HuH-7.5 (cell line): ENCODE measurements around the gene GFOD1.
A peak's percentile ranks its signal among the peaks of the same experiment; 100 is the strongest.

Source experiments
- DNase-seq: peaks from one replicate; pipeline ENCODE4 v3.0.0; 2011; ENCODE audit warnings: low spot score

The GFOD1 gene

GRCh38 chr6:13425270-13425873, 62.0 kb downstream of the GFOD1 start:
- DNase-seq, result no peak

- no peak for DNase-seq
Measured at GRCh38 chr6:13423252-13423651, 64.1 kb downstream of the GFOD1 start.

DNA sequence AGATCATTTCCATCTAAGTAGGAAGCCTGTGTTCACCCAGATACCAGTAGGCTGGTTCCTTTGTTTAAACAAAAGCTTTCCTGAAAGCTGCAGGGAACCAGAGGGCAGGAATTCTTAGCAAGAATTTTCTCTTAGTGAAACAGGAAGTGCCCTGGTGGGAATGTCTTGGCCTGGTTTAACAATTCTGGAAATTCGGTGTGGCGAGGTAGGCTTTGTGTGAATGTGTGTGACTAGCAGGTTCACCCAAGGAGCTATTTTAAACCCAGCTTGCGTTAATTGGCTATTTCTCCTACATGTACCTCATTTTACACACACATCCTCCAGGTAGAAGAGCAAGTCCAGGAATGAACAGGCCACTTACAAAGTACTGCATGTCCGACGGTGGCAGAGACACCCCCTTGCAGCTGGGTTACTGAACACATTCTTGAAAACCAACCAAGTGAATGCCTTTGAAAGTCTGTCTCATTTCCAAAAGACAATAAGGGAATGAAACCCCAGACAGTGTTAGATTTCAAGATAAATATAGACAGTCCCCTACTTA, 64.6 kb downstream of the GFOD1 start:
- DNase-seq, result no peak

DNA sequence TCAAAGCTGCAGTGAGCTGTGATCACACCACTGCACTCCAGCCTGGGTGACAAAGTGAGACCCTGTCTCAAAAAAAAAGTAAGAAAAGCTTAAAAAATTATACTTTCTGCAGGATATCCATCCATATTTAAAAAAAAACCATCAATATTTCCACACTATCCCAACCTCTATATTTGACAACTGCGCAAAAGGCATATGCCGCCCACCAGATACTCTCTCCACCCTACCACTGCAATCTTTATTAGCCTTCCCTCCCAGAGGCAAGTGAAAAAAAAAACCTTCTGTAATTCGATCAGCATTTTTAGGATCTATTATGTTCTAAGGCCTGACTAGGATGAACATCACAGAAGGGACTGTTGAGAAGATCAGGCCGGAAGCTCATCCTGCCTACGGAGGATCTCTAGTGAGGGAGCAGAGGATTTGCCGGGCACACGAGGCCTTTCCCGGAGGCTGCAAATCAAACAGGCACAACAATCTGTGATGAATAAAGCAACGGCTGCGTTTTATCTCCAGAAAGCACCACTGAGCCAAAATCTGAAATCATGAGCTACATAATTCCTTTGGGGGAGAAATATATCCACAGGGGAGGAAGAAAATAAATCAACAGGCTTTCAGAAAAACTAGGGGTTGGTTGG, 65.9 kb downstream of the GFOD1 start:
- DNase-seq, result no peak

DNA sequence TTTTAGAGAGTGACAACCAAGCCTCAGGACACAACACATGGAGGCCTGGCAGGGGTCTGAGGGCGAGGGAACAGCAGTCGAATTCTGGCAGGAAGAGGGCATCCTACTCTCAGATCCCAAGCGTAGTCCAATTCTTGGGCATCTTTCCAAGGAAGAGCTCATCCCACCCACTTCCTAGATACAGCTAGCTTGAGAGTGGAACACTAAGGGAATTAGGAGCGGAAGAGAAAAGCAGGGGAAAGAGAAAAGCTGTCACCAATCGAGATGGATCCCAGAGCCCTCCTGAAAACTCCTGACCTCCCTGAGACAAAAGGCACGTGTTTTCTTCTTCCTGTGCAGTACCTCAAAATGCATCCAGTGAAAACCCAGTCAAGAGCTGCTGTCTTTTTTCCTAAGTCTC, 67.1 kb downstream of the GFOD1 start:
- DNase-seq, result no peak

DNA sequence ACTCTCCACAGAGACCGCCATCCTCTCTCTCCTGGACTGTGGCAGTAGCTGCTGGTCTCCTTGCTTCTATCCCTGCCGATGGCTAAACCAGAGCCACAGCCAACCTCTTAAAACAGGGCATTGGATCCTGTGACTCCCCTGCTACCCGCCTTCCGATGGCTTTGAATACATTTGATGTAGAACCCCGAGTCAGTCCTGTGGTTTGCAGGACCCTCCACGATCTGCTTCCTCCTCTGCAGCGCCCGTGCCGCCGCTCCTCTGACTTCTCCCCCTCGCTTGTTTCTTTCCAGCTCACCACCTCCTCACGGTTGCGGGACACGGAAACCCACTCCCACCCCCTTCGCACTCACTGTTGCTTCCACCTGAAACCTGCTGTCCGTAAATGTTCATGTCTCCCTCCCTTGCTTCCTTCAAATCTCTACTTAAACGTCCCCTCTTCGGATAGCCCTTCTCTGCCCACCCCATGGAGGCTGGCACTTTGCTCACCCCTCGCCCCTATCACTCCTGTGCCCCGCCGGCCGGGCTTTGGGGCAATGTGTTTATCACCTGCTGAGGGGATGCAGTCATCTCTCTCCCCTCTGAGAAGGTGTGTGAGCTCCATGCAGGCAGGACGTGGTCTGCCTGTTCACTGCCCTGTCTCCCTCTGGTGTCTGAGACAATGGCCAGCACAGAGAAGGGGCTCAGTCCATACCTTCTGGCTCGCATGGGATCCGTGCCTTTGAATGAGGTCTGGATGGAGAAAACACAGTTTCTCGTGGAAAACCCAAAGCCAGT, 67.8 kb downstream of the GFOD1 start:
- DNase-seq, result no peak

GRCh38 chr6:13418844-13419243, 68.6 kb downstream of the GFOD1 start:
- no peak for DNase-seq

GRCh38 chr6:13417954-13418353, 69.4 kb downstream of the GFOD1 start:
- no peak for DNase-seq

- no peak for DNase-seq
Measured at GRCh38 chr6:13417431-13417830, 70.0 kb downstream of the GFOD1 start.

- DNase-seq, result no peak
Measured at GRCh38 chr6:13415283-13415682, 72.1 kb downstream of the GFOD1 start.

DNA sequence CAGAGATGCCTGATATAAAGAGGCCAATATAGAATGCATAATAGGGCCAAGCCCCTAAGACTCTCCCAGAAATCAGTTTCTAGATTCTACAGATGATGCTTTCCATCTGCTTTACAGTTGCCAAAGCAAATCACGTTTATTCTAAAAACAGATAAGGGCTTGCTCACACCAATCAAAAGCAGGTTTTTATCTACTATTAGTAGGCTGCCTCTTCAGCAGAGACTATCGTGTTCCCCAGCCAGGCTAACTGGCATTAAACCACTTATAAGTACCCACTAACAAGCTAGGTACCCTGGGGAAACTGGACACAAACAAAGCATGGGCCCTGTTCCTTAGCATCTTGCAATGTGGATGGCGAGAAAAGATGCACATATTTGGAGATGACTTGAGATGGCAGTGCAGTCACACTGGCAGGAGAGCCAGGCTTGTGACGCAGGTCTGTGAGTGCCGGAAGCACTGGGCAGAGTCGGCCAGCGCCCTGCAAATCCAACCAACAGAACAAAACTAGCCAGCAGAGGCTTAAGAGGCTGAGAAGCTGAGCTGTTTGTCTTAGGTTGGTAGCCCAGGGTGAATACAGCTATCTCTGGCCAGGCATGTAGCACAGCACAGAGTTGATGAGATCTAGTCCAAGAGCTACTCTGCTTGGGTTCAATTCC, 73.4 kb downstream of the GFOD1 start:
- DNase-seq, result no peak

DNA sequence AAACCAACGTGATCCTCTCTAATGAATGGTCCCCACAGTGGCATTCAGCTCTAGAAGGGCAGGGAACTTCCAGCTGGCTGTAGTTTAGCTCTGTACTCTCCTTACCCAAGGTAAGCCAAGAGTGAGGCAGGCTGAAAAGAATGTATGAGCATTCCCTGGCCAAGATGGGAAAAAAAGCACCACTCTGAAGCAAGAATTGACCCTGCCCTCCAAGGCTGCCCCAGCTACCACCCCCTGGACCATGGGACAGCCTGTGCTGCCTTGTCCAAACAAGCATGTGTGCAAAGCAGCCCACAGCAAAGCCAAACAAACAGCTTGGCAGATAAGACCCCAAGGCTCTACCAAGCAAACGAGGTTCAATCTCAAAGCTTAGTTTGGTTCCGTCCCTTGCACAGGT, 73.9 kb downstream of the GFOD1 start:
- DNase-seq, result no peak

DNA sequence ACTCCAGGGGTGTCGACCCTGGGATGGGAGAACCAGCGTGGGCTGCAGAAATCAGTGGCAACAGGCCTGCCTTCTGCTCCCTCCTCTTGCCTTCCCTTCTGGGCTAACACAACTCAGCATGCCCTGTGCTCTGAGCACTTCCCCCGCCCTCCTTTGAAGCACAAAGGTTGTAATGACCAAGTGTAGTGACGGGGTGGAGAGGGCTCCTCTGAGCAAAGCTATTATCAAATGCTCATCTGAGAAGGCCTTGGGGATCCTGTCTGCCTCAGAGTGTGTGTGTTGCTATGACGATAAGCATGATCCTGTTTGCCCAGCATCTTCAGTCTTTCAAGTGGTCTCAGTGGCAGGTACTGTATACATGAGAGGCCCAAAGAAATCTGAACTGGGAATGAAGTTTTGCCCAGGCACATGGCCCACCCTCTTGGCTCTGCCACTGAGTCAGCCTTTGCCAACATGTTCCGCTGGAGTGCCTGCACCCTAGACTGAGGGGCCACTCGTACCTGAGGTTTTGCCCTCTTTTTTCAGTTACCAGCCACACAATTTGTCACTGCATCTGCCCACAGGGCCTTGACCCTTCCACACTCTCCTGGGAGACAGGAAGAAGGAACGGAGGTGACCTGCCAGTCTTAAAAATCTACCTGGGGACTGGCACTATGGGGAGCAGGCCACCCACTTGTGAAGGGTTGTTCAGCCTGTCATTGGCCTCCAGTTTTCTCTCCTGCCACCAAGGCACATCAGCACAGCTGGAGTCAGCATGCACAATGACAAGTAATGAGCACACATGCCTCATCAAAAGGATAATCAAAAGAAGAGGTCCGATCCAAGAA, 74.5 kb downstream of the GFOD1 start:
- no peak for DNase-seq

GRCh38 chr6:13412211-13412610, 75.2 kb downstream of the GFOD1 start:
- no peak for DNase-seq

DNA sequence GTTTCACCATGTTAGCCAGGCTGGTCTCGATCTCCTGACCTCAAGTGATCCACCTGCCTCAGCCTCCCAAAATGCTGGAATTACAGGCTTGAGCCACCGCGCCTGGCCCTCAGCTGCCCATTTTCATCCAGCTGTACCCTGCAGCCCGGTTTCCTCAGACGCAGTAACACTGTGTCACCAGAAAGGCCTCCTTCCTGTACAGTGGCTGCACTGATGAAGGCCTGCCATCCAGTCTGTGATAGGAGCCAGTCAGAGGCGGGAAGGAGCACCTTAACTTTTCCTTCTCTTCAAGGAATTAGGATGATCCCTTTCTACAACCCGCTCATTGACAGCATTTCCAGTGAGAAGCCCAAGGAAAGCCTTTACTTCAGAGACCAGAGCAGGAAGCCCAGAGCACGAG, 75.9 kb downstream of the GFOD1 start:
- no peak for DNase-seq

DNA sequence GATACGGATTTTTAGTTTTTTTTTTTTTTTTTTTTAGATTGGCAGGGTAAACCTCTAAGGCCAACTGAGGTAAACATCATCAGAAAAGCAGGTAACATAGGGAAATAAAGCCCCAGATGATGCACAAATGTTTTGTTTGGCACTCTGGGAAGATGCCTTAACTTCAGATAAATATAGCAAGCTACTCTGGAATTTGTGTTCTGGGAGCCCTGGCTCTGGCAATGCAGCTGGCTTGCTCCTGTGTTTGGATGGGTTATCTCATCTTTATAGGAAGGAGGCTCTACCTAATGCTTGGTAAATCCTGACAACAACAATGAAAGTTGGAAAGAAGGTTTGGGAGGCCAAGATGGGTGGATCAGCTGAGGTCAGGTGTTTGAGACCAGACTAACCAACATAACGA, 77.4 kb downstream of the GFOD1 start:
- DNase-seq, result no peak

DNA sequence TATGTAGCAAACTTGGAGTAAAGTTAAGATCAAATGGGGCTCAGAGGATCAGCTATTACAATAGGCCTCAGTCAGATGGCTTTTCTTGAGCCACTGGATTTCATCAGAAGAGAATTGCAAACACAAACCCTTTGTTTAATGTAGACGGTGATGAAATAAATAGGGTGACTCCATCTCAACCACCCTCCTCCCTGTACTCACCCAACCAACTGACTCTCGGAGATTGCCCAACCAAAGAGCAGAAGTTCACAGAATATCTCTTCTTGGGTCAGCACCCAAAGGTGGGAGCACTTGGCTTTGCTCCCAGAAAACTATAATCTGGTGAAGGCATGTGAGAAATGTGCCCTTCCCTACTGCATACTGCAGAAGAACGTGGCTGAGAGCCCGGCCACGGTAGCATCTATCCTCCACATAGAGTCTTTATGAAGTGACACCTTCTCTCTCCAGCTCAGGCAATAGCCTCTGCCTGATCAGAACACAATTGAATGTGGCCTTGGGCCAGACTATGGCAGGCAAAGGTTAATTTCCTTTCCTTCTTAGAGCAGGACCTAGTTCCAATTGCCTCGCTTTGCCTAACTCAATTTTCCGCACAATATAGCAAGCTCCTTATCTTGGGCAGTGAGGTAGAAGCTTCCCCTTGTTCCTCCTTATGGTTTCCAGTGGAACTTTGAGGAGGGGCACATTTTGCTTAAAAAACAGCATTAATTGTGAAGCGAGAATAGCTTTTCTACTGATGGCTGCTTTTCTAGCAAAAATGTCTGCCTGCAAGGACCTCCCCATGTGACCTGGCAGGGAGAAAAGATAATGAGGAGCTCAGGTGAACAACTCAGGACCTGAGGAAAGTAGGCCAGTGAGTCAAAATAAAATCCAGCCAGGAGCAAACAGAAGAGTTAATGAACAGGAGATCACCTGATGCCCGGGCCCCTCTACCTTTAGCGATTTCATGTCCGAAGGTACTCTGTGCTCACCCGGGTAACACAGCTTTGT, 79.4 kb downstream of the GFOD1 start:
- DNase-seq, result peak; percentile 29

DNA sequence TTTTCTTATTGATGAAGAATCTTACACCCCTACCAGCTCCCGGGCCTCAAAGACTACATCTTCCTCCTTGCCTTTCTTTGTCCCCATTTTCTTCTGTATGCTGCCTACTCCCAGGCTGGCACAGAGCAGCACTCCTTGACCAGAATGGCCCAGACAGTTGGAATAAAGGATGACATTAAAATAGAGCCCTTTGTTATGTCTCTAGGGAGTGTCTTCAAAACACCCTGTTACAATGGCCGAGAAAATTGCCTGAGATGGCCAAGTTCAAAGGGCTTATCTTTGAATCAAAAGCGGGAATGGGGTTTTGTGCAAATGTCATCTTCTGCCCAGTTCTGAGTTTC, 80.1 kb downstream of the GFOD1 start:
- DNase-seq, result no peak

DNA sequence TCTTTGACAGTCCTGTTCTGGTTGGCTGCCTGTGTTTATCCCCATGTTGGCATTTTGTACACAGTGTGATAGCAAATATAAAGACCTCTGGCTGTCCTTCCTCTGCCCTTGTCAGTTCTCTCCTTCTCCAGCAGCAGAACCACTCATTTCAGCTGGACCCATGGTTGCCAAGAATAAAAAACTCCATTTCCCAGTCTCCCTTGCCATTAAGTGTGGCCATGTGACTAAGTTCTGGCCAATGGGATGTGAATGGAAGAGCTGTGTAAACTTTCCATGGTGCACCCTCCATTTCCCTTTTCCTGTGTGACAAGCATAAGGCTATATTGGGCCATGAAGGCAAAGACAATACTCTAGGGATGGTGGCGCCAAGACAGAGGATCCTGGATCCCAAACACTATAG, 80.6 kb downstream of the GFOD1 start:
- no peak for DNase-seq

- no peak for DNase-seq
Measured at GRCh38 chr6:13405961-13406477, 81.4 kb downstream of the GFOD1 start.

GRCh38 chr6:13404892-13405254, 82.5 kb downstream of the GFOD1 start:
- no peak for DNase-seq
